Measurements from ENCODE around the gene CBLL1.

Gene CBLL1

GRCh38 chr7:107779647-107780099 lies 35.7 kb downstream of the CBLL1 start:
- Mint-ChIP-seq H3K9me3 (no peaks in the 10 kb centered on the region), H3K4me1 (peaks cover under 1% of the 10 kb centered on the region), H3K27me3 (no peaks in the 10 kb centered on the region), H3K4me3 (no peak overlapping the region), H3K27ac (no peak overlapping the region), H3K36me3 (no peaks in the 10 kb centered on the region)

DNA sequence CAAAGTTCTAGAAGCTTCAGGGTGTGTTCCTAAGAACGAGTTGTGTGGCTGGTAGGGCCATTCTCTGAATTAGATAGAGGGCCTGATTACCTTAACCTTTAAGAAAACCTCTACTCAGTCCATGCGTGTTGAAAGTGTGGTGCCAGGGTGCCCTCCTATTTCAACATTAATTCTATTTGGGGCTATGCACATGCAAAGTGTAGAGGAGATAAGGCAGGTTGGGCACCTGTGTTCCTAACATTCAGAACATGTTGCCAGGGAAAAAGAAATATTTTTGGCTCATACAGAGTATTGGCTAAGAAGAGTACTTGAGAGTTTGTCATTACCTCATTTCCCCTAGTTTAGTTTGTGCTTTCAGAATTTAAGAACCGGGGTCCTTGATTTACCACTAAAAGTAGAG lies 38.4 kb downstream of the CBLL1 start:
- Mint-ChIP-seq H3K4me3 (no peak overlapping the region), H3K36me3 (no peaks in the 10 kb centered on the region), H3K4me1 (peaks cover 15% of the 10 kb centered on the region), H3K27ac (no peak overlapping the region), H3K9me3 (no peaks in the 10 kb centered on the region), H3K27me3 (no peaks in the 10 kb centered on the region)

DNA sequence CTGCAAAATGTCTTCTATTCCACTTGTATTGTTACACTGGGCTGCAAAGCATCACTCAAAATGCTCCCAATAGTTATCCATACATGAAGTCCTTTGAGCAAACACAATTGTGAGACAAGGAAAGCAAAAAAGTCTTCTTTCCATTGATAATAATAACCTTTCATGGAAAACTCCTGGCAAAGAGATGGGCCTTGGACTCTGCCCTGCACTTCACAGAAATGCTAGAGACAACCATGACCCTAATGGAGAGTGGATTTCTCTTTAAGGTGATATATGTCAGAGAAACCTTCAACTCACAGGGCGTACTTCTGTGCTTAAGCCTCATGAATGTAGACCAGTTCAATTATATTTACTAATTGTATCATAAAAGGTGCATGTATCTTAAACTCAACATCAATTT lies 39.7 kb downstream of the CBLL1 start:
- H3K9me3 Mint-ChIP-seq = no peaks in the 10 kb centered on the region
- H3K36me3 Mint-ChIP-seq = no peaks in the 10 kb centered on the region
- H3K4me3 Mint-ChIP-seq = no peak overlapping the region
- H3K27ac Mint-ChIP-seq = no peak overlapping the region
- no peaks in the 10 kb centered on the region for H3K27me3 Mint-ChIP-seq
- peaks cover 15% of the 10 kb centered on the region for H3K4me1 Mint-ChIP-seq

GRCh38 chr7:107785170-107785569 lies 41.2 kb downstream of the CBLL1 start:
- Mint-ChIP-seq H3K36me3 (no peaks in the 10 kb centered on the region), H3K9me3 (no peaks in the 10 kb centered on the region), H3K4me3 (no peak overlapping the region), H3K4me1 (peaks cover 15% of the 10 kb centered on the region), H3K27me3 (no peaks in the 10 kb centered on the region), H3K27ac (no peak overlapping the region)

DNA sequence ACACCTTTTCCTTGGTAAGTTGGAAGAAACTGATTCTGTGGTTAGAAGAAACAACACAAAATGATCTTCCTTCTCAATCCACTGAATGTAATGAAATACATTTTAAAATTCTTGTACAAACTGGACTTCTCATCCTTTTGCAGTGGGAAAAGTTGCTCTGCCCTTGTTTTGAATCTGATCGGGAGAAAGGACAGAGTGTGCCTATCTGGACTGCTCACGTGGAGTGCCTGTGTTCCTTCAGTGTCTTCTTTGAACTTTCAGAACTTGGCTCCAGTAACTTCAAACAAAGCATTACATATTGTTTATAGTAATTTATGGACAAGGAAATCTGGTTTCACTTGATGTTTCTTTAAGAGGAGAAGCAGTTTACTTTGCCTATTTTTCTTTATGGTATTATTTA lies 42.0 kb downstream of the CBLL1 start:
- Mint-ChIP-seq H3K4me1 (peaks cover 15% of the 10 kb centered on the region), H3K9me3 (no peaks in the 10 kb centered on the region), H3K4me3 (no peak overlapping the region), H3K27ac (no peak overlapping the region), H3K36me3 (no peaks in the 10 kb centered on the region), H3K27me3 (no peaks in the 10 kb centered on the region)

DNA sequence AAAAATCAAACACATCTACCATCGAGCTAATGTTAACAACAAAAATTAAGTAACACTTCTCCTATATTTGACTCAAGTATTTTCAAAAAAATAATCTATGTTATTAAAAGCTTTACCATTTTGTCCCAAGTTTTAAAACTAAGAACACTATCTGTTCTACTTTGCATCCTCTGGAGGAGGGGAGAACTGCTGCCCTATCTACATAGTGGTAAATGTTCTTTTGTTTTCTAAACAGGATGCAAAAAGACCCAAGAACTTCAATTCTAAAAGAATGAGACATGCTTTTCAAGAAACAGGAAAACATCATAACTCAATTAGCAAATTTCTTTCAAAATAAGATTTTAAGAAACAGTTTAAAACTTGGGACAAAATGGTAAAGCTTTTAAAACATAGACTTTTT lies 44.3 kb downstream of the CBLL1 start:
- H3K4me1 Mint-ChIP-seq = peaks cover 15% of the 10 kb centered on the region
- no peaks in the 10 kb centered on the region for H3K27me3 Mint-ChIP-seq
- no peaks in the 10 kb centered on the region for H3K36me3 Mint-ChIP-seq
- H3K9me3 Mint-ChIP-seq = no peaks in the 10 kb centered on the region
- no peak overlapping the region for H3K4me3 Mint-ChIP-seq
- H3K27ac Mint-ChIP-seq = no peak overlapping the region

GRCh38 chr7:107788662-107789061 lies 44.7 kb downstream of the CBLL1 start:
- Mint-ChIP-seq H3K27me3 (no peaks in the 10 kb centered on the region), H3K4me3 (no peak overlapping the region), H3K9me3 (no peaks in the 10 kb centered on the region), H3K4me1 (peaks cover 15% of the 10 kb centered on the region), H3K27ac (no peak overlapping the region), H3K36me3 (no peaks in the 10 kb centered on the region)

- H3K27ac Mint-ChIP-seq = no peak overlapping the region
- no peaks in the 10 kb centered on the region for H3K27me3 Mint-ChIP-seq
- no peak overlapping the region for H3K4me3 Mint-ChIP-seq
- H3K4me1 Mint-ChIP-seq = peaks cover 15% of the 10 kb centered on the region
- no peaks in the 10 kb centered on the region for H3K9me3 Mint-ChIP-seq
- no peaks in the 10 kb centered on the region for H3K36me3 Mint-ChIP-seq
Measured at GRCh38 chr7:107789647-107790046, 45.7 kb downstream of the CBLL1 start.

GRCh38 chr7:107792364-107792763 lies 48.4 kb downstream of the CBLL1 start:
- H3K4me3 Mint-ChIP-seq = no peak overlapping the region

DNA sequence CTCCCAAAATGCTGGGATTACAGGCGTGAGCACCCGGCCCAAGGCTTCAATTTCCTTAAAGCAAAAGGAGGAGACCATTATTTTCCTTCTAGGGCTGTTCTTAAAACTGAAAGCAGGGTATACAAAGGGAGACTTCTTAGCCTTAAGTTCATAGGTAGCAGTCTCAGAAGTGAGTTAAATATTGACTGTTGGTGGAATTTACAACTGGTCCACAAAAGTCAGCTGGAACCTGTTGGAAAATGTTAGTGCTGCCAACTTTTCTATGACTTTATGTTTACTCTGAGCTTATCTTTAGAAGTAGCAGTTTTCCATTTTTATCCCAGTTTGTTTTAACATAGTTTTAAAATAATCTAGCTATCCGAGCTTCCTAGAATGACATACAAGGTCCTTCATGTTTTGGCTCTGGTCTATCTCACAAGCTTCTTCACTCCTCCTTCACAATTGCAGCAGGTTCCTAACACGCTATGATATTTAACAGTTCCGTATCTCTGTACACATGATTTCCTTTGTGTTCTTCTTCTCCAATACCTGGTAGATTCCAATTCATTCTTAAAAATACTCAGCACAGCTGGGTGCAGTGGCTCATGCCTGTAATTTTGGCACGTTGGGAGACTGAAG lies 55.8 kb downstream of the CBLL1 start:
- H3K4me3 Mint-ChIP-seq = no peak overlapping the region
- no peaks in the 10 kb centered on the region for H3K4me1 Mint-ChIP-seq
- peaks cover 1% of the 10 kb centered on the region for H3K27me3 Mint-ChIP-seq
- no peaks in the 10 kb centered on the region for H3K9me3 Mint-ChIP-seq
- no peaks in the 10 kb centered on the region for H3K36me3 Mint-ChIP-seq
- H3K27ac Mint-ChIP-seq = no peak overlapping the region

More at GRCh38 chr7:107792364-107792763, 48.4 kb downstream of the CBLL1 start:
- H3K36me3 Mint-ChIP-seq = no peaks in the 10 kb centered on the region
- no peaks in the 10 kb centered on the region for H3K9me3 Mint-ChIP-seq
- no peaks in the 10 kb centered on the region for H3K4me1 Mint-ChIP-seq
- peaks cover 1% of the 10 kb centered on the region for H3K27me3 Mint-ChIP-seq
- H3K27ac Mint-ChIP-seq = no peak overlapping the region

- Mint-ChIP-seq H3K4me1 (no peaks in the 10 kb centered on the region), H3K4me3 (no peak within 1 kb of the TSS), H3K27ac (no peak within 1 kb of the TSS)
Measured at GRCh38 chr7:107803009-107803610, 59.2 kb downstream of the CBLL1 start, which contains the start of gene SLC26A3. SLC26A3 (minus strand) TSS chr7:107803223; CDS start chr7:107794509, 8,714 bp downstream.

DNA sequence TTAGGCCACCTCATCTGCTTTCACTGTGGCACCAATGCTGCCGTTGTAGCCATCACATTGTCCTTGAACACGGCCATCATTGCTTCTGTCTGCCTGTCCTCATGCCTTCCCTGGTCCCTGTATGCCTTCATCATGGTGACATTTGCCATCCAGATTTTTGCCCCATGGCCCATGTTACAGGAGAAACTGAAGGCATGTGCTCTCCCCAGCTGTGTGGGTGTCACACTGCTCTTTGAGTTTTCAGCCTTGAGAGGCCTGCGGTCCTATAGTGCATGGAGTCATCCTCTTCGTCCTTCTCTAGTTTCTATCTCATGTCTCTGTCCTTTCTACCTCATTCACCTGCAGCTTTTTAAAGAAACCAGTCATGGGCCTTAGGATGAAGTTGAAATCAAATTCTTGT lies 65.2 kb downstream of the CBLL1 start:
- Mint-ChIP-seq H3K36me3 (no peaks in the 10 kb centered on the region), H3K9me3 (no peaks in the 10 kb centered on the region), H3K4me1 (no peaks in the 10 kb centered on the region), H3K27me3 (no peaks in the 10 kb centered on the region), H3K4me3 (no peak overlapping the region), H3K27ac (no peak overlapping the region)

More at GRCh38 chr7:107803009-107803610, 59.2 kb downstream of the CBLL1 start, which contains the start of gene SLC26A3:
- H3K9me3 Mint-ChIP-seq = no peaks in the 10 kb centered on the region
- H3K27me3 Mint-ChIP-seq = no peaks in the 10 kb centered on the region
- no peaks in the 10 kb centered on the region for H3K36me3 Mint-ChIP-seq

- no peaks in the 10 kb centered on the region for H3K36me3 Mint-ChIP-seq
- H3K27ac Mint-ChIP-seq = no peak overlapping the region
- H3K9me3 Mint-ChIP-seq = no peaks in the 10 kb centered on the region
- H3K4me3 Mint-ChIP-seq = no peak overlapping the region
- no peaks in the 10 kb centered on the region for H3K4me1 Mint-ChIP-seq
- no peaks in the 10 kb centered on the region for H3K27me3 Mint-ChIP-seq
Measured at GRCh38 chr7:107810626-107811025, 66.7 kb downstream of the CBLL1 start.
